HG03520 (cell line): ENCODE data around the gene PAX8.
"Not testable (repeated sequence)": the region's sequence is repeated elsewhere in the genome, so short reads cannot be mapped to it uniquely, and the experiment has no call there.

Experiments used
- ATAC-seq: cut with Tn5 transposase; IDR thresholded peaks from one replicate; pipeline ENCODE4 v1.9.1; 2021; ENCODE audit warnings: mild to moderate bottlenecking, moderate library complexity; ENCODE audit not compliant: unreplicated experiment

Gene PAX8

DNA sequence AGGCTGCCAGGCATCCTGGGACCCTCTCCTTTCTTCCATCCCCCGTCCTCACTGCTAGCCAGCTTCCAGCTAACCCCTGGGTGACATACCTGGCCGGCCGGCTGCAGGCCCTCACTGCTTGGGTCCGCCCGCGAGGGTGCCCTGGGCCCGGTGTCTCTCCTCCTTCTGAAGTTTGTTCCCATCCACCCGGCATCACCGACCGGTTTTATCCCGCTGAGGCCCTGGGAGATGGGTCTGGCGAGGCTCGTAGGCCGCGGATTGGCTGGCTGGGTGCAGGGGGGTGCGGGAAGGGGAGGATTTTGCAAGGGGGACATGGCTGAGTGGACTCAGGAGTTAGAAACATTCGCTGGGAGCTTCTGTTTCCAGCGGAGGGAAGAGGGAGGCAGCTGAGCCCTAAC is at the start of gene PAX8:
PAX8 (minus strand) TSS at position 180 of the 398 bp plus-strand sequence. CDS start 527 bp downstream, outside the sequence.
- ATAC-seq: no peak

DNA sequence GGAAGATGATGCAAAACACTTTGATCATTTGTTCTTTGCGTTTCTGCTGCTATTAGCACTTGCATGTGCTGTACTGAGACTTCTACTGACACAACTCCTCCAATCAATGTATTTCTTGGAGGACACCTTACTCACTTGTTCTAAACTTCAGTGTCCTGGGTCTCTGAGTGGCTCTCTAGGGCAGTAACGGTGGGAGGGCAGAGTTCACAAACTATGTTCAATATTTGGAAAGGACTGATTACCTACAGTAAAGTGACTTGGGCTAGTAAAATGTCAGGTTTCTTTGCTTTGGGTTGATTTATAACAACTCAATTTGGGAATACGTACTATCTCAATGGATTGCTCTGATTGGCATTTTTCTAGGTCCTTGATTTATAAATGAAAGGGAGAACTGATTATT is 49.3 kb upstream of the PAX8 start:
- ATAC-seq: no peak

DNA sequence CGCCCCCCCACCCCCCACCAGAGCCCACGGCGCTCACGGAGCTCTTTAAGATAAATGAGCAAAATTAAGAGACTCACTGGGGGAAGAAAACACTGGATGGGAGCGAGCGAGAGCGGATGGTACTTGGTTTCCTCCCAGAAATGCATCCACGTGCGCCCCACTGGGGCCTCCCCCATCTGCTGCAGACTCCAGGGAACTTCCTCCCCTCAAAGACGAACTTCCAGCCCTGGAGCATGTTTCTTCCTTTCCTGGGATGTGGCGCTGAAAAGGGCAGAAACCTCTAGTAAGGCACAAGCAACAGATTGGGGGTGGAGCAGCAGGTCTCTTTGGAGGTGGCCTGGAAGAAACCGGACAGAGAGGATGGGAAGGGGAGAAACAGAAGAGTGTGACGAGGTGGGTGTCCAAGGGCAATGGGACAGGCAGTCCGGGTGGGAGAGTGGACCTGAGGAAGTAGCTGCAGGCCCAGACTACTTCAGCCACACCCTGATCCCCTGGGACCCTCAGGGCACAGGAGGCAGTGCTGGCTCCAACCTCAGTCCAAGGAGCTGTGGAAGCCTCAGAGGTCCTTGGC is 46.5 kb upstream of the PAX8 start:
- not testable (repeated sequence) for ATAC-seq

DNA sequence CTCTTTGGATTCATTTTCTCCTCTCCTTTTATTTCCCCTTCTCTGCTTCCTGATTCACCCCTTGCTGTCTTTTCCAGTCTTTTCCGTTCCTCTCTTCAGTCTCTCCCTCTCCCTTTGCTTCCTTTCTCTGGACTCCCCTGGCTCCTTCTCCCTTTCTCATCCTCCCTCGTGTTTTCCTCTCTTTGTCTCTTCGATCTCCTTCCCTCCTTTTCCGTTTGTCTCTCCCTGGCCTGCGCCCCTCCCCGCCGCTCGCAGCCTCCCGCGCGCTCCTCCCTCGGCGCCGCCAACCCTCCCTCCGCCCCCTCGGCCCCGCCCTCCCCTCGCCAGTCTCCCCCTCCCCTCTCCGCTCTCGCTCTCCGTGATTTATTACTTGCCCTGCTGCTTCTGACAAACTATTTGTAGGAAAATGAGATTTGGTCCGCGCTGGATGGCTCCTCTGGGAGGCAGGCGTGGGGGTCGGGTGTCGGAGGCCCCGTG is 46.0 kb upstream of the PAX8 start:
- ATAC-seq: no peak

DNA sequence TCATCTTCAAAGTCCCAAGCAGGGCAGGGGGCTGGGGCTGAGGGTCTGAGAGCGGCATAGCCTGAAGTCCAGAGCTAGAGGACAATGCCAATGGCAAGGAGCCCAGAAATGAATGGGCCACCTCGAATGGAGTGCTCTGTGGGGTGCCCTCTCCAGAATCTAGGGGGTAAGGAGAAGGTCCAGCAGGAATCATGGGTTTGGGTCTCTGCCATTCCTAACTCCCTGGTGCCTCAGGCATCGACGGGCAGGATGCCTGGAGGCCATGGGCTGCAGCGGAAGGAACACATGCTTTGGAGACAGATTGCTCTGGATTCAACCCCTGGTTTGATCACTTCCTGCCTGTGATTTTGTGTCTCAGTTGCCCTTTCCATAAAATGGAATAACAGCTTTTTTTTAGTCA is 44.4 kb upstream of the PAX8 start:
- ATAC-seq: not testable (repeated sequence)

DNA sequence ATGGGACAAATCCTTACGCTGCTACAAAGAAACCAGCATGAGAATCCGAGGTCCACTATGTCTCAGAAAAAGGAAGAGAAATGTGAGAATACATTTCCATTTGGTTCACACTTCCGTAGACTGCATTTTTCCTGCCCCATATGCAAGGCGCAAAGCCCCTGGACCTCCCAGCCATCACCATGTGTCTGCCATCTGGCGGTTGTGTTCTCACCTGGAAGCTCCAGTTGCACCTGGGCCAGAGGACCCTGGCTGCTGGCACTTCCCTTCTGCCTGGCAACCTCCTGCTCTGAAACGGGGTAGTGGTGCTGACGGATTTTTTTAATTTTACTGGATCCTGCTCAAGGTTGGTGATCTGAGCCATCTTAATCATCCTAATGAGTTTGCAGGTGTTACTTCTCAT is 41.4 kb upstream of the PAX8 start:
- not testable (repeated sequence) for ATAC-seq

DNA sequence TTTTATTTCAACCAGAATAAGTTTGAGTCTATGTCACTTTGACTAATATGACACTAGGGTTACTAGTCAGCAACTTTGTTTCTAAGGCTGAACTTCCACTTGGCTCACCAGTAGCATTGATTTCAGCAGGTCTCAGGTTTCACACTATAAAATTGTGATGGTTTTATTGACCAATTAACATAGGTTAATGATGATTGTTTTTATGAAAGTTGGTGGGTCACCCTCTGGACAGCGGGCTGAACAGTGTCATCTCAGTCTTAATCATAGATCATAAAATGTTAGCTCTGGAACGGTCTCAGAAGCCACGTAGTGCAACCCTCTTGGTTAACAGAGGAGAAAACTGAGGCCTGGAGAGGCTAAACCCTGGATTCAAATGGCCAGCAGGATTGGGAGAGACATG is 40.2 kb upstream of the PAX8 start:
- not testable (repeated sequence) for ATAC-seq

DNA sequence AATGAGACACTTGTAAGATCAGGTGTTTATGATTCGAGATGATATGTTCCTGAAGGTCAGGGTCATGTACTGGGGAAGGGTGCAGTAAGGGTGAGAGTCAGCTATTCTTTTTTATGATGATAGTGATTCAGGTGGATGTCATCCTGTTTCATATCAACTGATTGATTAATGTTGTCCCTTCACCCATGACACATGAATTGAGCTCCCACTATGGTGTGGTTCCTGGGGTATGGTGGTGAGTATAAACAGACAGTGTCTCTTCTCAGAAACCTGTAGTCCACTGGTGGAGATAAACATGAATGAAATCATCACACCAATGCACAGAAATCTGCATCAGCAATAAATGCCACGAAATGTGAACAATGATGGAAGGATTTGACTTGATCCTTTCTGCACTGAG is 37.4 kb upstream of the PAX8 start:
- no peak for ATAC-seq

DNA sequence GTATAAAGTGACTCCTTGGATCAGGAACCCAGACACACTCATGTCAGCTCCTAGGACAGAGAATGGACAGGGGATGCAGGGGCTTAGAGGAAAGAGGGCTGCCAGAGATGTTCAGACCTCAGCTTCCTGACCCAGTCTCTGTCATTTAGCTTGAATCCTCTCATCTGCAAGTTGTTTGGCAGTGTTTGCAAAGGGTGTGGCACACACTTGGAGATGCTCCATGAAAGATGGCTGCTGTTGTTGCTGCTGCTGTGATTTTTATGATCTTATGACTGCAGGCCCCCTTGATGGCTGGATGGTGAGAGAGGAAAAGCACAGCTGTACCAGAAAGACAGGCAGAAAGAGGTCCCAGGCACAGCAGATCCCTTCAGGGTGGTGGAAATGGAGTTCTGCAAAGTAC is 35.9 kb upstream of the PAX8 start:
- not testable (repeated sequence) for ATAC-seq

DNA sequence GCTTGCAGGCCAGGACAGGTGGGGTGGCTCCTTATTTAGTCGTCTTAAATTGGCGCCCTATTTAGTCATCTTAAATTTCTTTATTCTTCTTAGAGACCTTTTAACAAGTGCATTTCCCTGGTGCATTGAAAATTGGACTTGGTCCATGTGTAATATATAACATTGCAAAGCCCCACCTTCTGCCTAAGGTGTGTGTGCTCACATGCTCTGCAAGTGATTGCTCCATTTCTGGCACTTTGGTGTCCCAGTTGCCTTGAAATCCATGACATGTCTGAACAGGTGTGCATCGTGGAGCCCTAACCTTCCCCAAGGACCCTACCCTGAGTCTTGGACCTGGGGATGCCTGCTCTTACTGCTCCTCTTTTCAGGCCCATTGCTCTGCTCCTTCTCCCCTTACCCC is 35.5 kb upstream of the PAX8 start:
- not testable (repeated sequence) for ATAC-seq

DNA sequence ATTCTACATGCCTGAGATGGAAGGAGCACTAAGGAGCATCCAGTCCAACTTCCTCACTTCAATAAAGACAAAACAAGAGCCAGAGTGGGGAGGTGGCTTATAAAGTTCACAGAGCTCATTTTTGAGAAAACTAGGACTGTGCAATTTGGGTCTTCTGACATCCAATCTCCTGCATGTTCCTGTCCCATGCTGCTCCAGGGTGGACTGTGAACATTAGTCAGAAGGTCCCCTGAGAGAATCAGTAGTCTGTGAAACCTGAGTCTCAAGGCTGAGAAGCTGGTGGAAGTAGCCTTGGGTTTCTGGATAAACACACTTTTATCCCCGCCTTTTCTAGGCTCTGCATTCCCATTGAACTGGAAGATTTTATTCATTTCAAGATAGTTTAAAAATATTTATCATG is 33.1 kb upstream of the PAX8 start:
- not testable (repeated sequence) for ATAC-seq

DNA sequence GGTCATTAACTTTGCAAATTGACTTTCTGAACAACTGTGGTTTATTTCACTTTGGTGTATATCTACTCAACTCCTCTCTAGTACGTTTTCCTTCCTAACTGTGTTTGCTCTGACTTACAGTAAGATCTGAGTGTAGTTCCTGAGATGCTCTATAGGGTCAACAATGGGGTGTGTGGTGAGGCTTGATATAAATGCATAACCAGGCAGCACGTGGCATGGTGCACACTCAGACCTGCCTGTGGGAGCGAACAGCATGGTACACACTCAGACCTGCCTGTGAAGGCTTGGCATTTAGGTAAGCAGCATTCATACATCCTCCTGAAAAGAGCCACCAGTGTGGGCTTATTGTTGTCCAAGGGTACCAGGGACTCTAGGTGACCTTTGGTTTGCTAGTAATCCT is 32.5 kb upstream of the PAX8 start:
- not testable (repeated sequence) for ATAC-seq

DNA sequence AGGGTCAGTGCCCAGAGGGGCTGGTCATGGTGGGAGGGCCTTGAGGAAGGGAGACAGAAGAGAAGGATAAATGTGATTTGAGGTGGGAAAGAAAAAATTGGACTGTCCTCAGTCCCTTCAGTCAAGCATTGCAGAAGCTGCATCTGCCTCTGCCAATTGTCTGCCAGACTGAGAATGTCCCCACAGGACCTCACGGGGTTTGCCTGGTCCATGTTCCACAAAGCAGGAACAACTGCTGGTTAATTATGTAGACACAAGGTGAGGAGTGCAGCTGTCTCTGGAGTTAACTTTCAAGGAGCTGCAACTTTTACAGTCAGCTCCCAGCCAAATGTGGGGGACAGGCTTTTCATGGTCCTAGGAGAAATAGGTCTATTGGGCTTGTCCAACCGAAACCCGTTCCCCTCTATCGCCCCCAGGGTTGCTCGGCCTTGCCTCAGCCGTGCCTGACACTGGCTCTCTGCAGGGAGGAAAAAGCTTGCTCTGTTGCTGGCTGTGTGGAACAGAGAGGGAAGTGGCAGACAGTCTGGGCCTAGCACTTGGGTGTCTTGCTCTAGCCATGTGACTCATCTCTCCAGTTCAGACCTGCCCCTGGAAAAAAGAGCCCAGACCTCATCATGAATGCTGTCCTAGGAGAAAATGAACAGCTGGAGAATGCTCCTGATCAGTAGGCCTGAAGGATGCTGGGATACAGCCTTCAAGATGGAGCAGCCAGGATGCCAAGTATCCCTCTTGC is 31.1 kb upstream of the PAX8 start:
- no peak for ATAC-seq

DNA sequence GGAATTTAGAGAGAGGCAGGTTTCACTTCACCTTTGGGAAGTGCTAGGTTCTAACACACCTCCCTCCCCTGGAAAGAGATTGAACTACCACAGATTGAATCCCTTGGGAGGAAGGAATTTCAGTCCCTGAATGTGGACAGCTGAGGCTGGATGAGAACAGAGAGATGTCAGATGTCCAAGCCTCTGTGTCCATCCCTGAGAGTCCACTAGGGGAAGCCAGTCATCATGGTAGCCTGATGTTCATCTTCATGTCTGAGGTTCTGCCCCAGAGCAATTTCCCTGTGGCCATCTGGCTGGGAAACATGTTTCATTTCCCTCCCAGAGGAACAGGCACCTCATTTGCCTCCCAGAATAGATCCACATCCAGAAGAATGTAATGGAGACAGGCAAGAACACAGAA is 30.1 kb upstream of the PAX8 start:
- ATAC-seq: not testable (repeated sequence)

DNA sequence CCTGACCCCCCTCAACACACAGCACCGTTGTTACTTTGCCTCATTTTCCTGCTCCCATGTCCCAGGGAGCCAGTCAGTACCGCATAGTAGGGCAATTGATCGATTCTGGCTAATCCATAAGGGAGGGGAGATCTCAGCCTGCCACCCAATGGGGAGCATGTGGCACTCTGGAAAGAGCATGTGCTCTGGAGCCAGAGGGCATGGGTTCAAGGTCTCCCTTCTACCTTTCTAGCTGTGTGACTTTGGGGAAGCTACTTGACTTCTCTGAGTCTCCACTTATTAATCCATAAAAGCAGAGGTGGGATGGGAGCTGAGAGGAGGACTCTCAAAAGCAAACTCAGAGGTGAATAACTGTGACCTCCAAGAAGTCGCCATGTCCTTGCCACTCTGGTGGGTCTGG is 27.5 kb upstream of the PAX8 start:
- ATAC-seq: not testable (repeated sequence)

DNA sequence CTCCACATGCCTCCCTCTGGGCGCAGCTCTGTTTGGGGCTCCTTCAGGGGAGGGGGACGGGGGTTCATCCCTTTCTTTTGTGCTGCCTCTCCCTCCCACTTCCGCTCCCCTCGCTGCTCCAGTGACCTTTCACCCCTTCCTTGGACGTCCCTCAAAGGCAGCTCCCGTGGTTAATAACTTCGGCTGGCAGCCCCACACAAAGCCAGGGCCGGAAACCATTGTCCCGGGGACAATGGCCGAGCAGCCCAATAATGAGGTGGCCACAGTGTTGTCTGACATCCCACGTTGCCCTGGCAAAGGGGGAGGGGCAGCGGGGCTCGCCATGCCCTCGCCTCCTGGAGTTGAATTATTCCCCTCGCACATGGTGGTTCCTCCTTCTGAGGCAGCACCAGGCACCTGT is 27.0 kb upstream of the PAX8 start:
- ATAC-seq: not testable (repeated sequence)

DNA sequence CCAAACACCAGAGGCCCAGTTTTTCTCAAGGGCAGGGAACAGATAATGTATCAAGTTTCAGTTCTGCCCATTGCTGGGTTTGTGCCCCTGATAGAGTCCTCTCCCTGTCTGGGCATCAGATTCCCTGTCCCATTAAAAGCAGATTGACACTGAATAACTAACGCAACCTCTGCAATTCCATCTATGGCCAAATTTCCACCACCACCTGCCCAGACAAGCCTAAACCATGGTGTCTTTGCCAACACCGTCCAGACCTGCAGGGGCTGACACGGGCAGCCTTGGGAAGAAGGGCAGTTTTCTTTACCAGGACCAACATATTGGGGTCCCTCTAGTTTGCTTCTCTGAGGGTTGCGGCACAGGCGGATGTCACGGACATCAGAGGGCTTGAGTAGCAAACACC is 26.4 kb upstream of the PAX8 start:
- ATAC-seq: no peak

DNA sequence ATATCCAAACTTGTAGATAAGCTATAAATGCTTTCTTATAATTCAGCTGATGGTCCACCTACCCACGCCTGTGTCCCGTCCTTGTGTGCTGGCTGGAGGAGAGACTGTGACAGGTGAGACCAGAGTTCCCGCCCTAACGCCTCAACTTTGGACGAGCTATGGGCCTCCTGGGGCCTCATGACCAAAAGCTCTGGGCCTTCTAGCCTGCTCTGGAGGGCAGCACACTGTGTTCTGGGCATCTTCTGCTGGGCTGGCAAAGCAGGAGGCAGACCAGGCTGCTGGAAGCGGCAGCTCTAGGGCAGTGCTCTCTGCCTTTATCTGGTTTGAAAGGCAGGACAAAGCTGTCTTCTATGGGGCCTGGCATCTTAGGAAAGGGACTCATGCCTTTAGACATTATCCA is 26.0 kb upstream of the PAX8 start:
- no peak for ATAC-seq

DNA sequence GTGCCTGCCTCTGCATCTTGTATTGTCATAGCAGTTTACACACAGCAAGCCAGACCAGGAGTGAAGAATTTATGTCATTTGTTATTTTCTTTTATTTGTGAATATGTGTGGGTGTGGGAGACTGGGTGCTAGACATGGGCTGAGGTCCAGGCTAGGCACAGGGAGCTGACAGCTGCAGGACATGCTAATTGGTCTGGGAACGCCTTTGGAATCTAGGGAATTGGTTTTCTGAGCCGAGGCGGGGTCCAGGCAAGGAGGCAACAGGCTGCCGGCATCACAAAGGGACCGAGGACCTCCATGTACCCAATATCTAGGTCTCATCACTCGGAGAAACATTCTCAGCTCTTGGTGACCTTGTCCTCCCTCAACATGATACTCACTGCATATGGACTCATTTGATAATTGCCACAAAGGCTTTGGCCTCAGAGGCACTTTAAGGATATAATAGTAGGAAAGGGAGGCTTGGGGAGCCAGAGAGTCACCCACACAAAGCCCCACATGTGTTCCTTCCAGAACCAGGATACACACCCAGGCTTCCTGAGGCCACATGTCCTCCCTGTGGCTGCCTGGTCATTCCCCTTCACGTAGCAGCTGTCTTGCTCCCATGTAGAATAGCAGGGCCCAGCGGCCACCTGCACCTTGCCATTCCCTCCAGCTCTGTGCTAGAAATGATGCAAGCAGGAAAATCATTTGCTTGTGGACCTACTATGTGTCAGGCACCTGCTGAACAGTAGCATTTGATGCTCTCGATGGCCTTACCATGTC is 23.7 kb upstream of the PAX8 start:
- not testable (repeated sequence) for ATAC-seq

DNA sequence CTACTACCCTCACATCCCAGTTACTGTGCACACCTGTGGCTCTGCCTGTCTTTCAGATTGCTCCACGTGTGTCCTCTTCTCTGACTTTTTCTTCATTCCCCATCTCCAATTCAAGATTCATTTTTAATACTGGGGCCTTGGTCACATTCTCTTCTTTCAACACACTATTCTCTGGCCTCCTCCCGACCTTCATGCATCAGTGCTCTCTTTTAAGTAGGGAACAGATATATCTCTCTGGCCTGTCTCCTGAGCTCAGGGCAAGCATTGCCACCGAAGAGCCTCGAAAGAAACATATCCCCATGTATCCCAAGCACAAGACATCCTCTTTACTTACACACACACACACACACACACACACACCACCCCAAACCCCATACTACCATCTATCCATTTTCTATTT is 21.6 kb upstream of the PAX8 start:
- ATAC-seq: no peak

DNA sequence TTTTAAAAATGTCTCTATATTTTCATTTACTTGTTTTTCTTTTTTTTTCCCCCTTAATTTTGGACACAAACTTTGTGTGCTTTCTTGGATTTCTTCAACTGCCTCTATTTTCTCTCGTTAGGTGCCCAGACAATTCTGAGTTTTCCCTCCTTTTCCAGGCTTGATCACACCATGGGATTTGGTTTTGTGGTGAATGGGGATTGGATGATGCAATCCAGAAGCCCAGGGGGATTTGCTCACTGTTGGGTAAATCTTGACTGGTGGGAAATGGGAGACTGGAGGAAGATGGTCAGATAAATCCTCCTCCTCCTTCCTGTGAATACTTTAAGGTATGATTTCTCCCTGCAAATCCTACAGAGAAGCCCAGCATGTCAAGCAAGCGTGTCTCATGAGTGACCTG is 19.5 kb upstream of the PAX8 start:
- ATAC-seq: no peak

DNA sequence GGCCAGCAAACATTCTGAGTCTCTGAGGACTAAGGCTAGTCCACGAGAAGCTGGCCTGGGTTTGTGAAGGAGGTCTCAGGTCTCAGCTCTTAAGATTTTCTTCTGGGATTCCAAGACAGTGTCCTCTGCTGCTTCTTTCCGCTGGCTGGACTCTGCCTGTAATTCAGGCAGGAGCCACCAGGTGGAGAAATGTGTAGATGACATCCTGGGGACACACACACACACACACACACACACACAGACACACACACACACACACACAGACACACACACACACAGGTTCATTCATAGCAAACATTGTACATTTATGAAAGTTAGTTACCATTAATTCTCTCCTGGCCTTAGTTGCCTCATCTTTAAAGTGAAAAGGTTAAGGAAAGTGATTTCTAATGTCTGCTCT is 18.9 kb upstream of the PAX8 start:
- ATAC-seq: not testable (repeated sequence)
